Erythroblast (primary cell): ENCODE measurements around the gene MAPK14.

Experiments
- GATA1 ChIP-seq: IDR thresholded peaks from 2 replicates; pipeline ENCODE4 v1.6.1; 2011; ENCODE audit warnings: low read depth, mild to moderate bottlenecking, control low read depth, low read length, moderate library complexity
- POLR2A ChIP-seq: IDR thresholded peaks from 2 replicates; pipeline ENCODE4 v1.6.1; 2011; ENCODE audit warnings: mild to moderate bottlenecking, low read length

DNA sequence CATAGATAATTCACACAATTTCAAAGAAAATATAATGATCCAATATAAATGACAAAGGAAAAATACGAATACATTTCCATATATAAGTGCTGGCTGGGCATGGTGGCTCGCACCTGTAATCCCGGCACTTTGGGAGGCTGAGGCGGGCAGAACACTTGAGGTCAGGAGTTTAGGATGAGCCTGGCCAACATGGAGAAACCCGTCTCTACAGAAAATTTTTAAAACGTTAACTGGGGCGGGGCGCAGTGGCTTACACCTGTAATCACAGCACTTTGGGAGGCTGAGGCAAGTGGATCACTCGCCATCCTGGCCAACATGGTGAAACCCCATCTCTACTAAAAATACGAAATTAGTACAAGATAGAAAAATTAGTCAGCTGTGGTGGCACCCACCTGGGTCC lies 87.8 kb downstream of the MAPK14 start:
- no peak for TF ChIP-seq POLR2A
- TF ChIP-seq GATA1 = no peak
